ENCODE data around the gene PRSS8.
A peak's percentile ranks its signal among the peaks of the same experiment; 100 is the strongest.
"Not testable (repeated sequence)": the region's sequence is repeated elsewhere in the genome, so short reads cannot be mapped to it uniquely, and the experiment has no call there.

Gene PRSS8

GRCh38 chr16:31106509-31107464 lies 28.7 kb downstream of the PRSS8 start:
- Histone ChIP-seq H3K9me3 (ENCODE audit: control extremely low read depth in 1 of 5, control insufficient read depth in 4 of 5, insufficient read depth in 2 of 5, low read depth in 1 of 5, low read length in 4 of 5) (no peaks in the 10 kb centered on the region), H3K27ac (ENCODE audit: insufficient read depth in 1 of 2, low read depth in 1 of 2, low read length in 2 of 2, poor library complexity in 1 of 2, severe bottlenecking in 2 of 2) (no peak overlapping the region)

GRCh38 chr16:31105677-31106213 lies 29.8 kb downstream of the PRSS8 start:
- H3K27ac ChIP-seq (ENCODE audit: insufficient read depth in 1 of 2, low read depth in 1 of 2, low read length in 2 of 2, poor library complexity in 1 of 2, severe bottlenecking in 2 of 2): no peak overlapping the region
- peaks cover 2 to 21% (median 18%) of the 10 kb centered on the region in 4 experiments for H3K4me1 ChIP-seq (ENCODE audit: control extremely low read depth in 1 of 4, control insufficient read depth in 4 of 4, insufficient read depth in 4 of 4, low read length in 3 of 4)
- ChIA-PET CTCF (no interaction called here), POLR2A (no interaction called here)
- H3K27me3 ChIP-seq (replicated peaks in 2 of 5; ENCODE audit: control insufficient read depth in 4 of 5, insufficient read depth in 5 of 5, low read length in 4 of 5): no peaks in the 10 kb centered on the region
- no peaks in the 10 kb centered on the region for H3K9me3 ChIP-seq (ENCODE audit: control extremely low read depth in 1 of 5, control insufficient read depth in 4 of 5, insufficient read depth in 2 of 5, low read depth in 1 of 5, low read length in 4 of 5)
- H3K36me3 ChIP-seq (ENCODE audit: control insufficient read depth in 4 of 4, insufficient read depth in 4 of 4, low read length in 3 of 4): peaks cover under 1 to 15% (median 11%) of the 10 kb centered on the region in 4 experiments
- 0% methylated on average over 21 of the region's 33 CpGs for WGBS (ENCODE audit: insufficient coverage)
- peak; percentile 88 to 92 (median 90) for DNase-seq
- H3K4me3 ChIP-seq (ENCODE audit: control insufficient read depth in 1 of 7, extremely low read depth in 1 of 7, insufficient read depth in 4 of 7, low read depth in 2 of 7, low read length in 6 of 7): peak overlapping the region in 3 of 7 experiments; percentile 16 to 32 (median 32)

More at GRCh38 chr16:31106509-31107464, 28.7 kb downstream of the PRSS8 start:
- peaks cover 2 to 21% (median 18%) of the 10 kb centered on the region in 4 experiments for H3K4me1 ChIP-seq (ENCODE audit: control extremely low read depth in 1 of 4, control insufficient read depth in 4 of 4, insufficient read depth in 4 of 4, low read length in 3 of 4)
- no peaks in the 10 kb centered on the region for H3K27me3 ChIP-seq (replicated peaks in 2 of 5; ENCODE audit: control insufficient read depth in 4 of 5, insufficient read depth in 5 of 5, low read length in 4 of 5)
- ChIA-PET POLR2A (no interaction called here), CTCF (interaction anchor here (1.1 to 1.4 kb wide), 2 partner anchors 16 to 36 kb away, joined by 3 to 4 read pairs; no protein-coding TSS in a partner anchor)
- H3K4me3 ChIP-seq (ENCODE audit: control insufficient read depth in 1 of 7, extremely low read depth in 1 of 7, insufficient read depth in 4 of 7, low read depth in 2 of 7, low read length in 6 of 7): no peak overlapping the region
- H3K36me3 ChIP-seq (ENCODE audit: control insufficient read depth in 4 of 4, insufficient read depth in 4 of 4, low read length in 3 of 4): peaks cover 8 to 25% (median 21%) of the 10 kb centered on the region in 4 experiments
- 91% methylated on average over 19 of the region's 28 CpGs for WGBS (ENCODE audit: insufficient coverage)
- no peak for DNase-seq

- not testable (repeated sequence) for DNase-seq
- WGBS (ENCODE audit: insufficient coverage): 97% methylated on average over 10 of the region's 13 CpGs
These were observed 34.5 kb downstream of the PRSS8 start for GRCh38 chr16:31100876-31101641.

GRCh38 chr16:31099860-31100638 lies 35.5 kb downstream of the PRSS8 start:
- Histone ChIP-seq H3K27me3 (replicated peaks in 2 of 5; ENCODE audit: control insufficient read depth in 4 of 5, insufficient read depth in 5 of 5, low read length in 4 of 5) (no peaks in the 10 kb centered on the region), H3K9me3 (ENCODE audit: control extremely low read depth in 1 of 5, control insufficient read depth in 4 of 5, insufficient read depth in 2 of 5, low read depth in 1 of 5, low read length in 4 of 5) (peaks cover 0 to 5% (median 0%) of the 10 kb centered on the region in 5 experiments), H3K27ac (ENCODE audit: insufficient read depth in 1 of 2, low read depth in 1 of 2, low read length in 2 of 2, poor library complexity in 1 of 2, severe bottlenecking in 2 of 2) (no peak overlapping the region), H3K4me3 (ENCODE audit: control insufficient read depth in 1 of 7, extremely low read depth in 1 of 7, insufficient read depth in 4 of 7, low read depth in 2 of 7, low read length in 6 of 7) (no peak overlapping the region), H3K36me3 (ENCODE audit: control insufficient read depth in 4 of 4, insufficient read depth in 4 of 4, low read length in 3 of 4) (no peaks in the 10 kb centered on the region), H3K4me1 (ENCODE audit: control extremely low read depth in 1 of 4, control insufficient read depth in 4 of 4, insufficient read depth in 4 of 4, low read length in 3 of 4) (peaks cover 3 to 8% (median 6%) of the 10 kb centered on the region in 4 experiments)
- WGBS (ENCODE audit: insufficient coverage): 84% methylated on average over 4 of the region's 4 CpGs
- ChIA-PET POLR2A (no interaction called here), CTCF (interaction anchor here (0.7 to 3.9 kb wide), 10 partner anchors 12 to 114 kb away, joined by 3 to 16 read pairs (median 3); partner anchors contain the start of genes ZNF646 and ZNF668)
- DNase-seq: no peak

More at GRCh38 chr16:31100876-31101641, 34.5 kb downstream of the PRSS8 start:
- H3K4me3 ChIP-seq (ENCODE audit: control insufficient read depth in 1 of 7, extremely low read depth in 1 of 7, insufficient read depth in 4 of 7, low read depth in 2 of 7, low read length in 6 of 7); H3K36me3 ChIP-seq (ENCODE audit: control insufficient read depth in 4 of 4, insufficient read depth in 4 of 4, low read length in 3 of 4); POLR2A ChIA-PET; H3K27me3 ChIP-seq (replicated peaks in 2 of 5; ENCODE audit: control insufficient read depth in 4 of 5, insufficient read depth in 5 of 5, low read length in 4 of 5); H3K9me3 ChIP-seq (ENCODE audit: control extremely low read depth in 1 of 5, control insufficient read depth in 4 of 5, insufficient read depth in 2 of 5, low read depth in 1 of 5, low read length in 4 of 5); H3K27ac ChIP-seq (ENCODE audit: insufficient read depth in 1 of 2, low read depth in 1 of 2, low read length in 2 of 2, poor library complexity in 1 of 2, severe bottlenecking in 2 of 2); H3K4me1 ChIP-seq (ENCODE audit: control extremely low read depth in 1 of 4, control insufficient read depth in 4 of 4, insufficient read depth in 4 of 4, low read length in 3 of 4): not testable (repeated sequence)
- CTCF ChIA-PET: interaction anchor here (0.9 to 3.9 kb wide), 10 partner anchors 9 to 142 kb away, joined by 3 to 16 read pairs (median 4); partner anchors contain the start of genes ZNF646 and ZNF668

GRCh38 chr16:31094424-31095120 lies 41.0 kb downstream of the PRSS8 start, which contains the start of gene VKORC1:
VKORC1 (minus strand) TSS chr16:31094797; CDS start chr16:31094729, 68 bp downstream.
- Histone ChIP-seq H3K36me3 (ENCODE audit: control insufficient read depth in 4 of 4, insufficient read depth in 4 of 4, low read length in 3 of 4) (peaks cover 0 to 16% (median 13%) of the 10 kb centered on the region in 4 experiments), H3K27ac (ENCODE audit: insufficient read depth in 1 of 2, low read depth in 1 of 2, low read length in 2 of 2, poor library complexity in 1 of 2, severe bottlenecking in 2 of 2) (peak within 1 kb of the TSS in 1 of 2 experiments; percentile 73), H3K27me3 (replicated peaks in 2 of 5; ENCODE audit: control insufficient read depth in 4 of 5, insufficient read depth in 5 of 5, low read length in 4 of 5) (no peaks in the 10 kb centered on the region), H3K4me1 (ENCODE audit: control extremely low read depth in 1 of 4, control insufficient read depth in 4 of 4, insufficient read depth in 4 of 4, low read length in 3 of 4) (peaks cover 3 to 21% (median 19%) of the 10 kb centered on the region in 4 experiments), H3K9me3 (ENCODE audit: control extremely low read depth in 1 of 5, control insufficient read depth in 4 of 5, insufficient read depth in 2 of 5, low read depth in 1 of 5, low read length in 4 of 5) (no peaks in the 10 kb centered on the region), H3K4me3 (ENCODE audit: control insufficient read depth in 1 of 7, extremely low read depth in 1 of 7, insufficient read depth in 4 of 7, low read depth in 2 of 7, low read length in 6 of 7) (peak within 1 kb of the TSS; percentile 77 to 97 (median 84))
- ChIA-PET POLR2A (interaction anchor here (0.7 to 1.4 kb wide), 2 partner anchors 20 to 23 kb away, joined by 4 to 5 read pairs; partner anchors contain the start of genes KAT8, ZNF646 and ZNF668), CTCF (interaction anchor here (0.7 to 2.2 kb wide), 11 partner anchors 19 to 159 kb away, joined by 3 to 8 read pairs (median 3); partner anchors contain the start of genes HSD3B7, ZNF646 and ZNF668)
- DNase-seq: peak; percentile 94 to 96 (median 96)
- under 1% methylated on average over 56 of the region's 69 CpGs for WGBS (ENCODE audit: insufficient coverage)

Data from common myeloid progenitor, CD34-positive (primary cell).